GM06990 (cell line): Measurements from ENCODE around the gene ALK.

Experiments used
- DNase-seq: peaks from one replicate; pipeline ENCODE4 v3.0.0-alpha.2; 2011; ENCODE audit not compliant: insufficient read length; ENCODE audit errors: extremely low read depth
- H3K27me3 ChIP-seq: replicated peaks from 2 replicates; pipeline ENCODE4 v1.6.0; 2011; ENCODE audit warnings: low read length; ENCODE audit not compliant: control insufficient read depth, insufficient read depth
- H3K36me3 ChIP-seq: 2 replicates; pipeline ENCODE4 v1.5.1; 2011; ENCODE audit warnings: low read length; ENCODE audit not compliant: control insufficient read depth, insufficient read depth
- H3K4me3 ChIP-seq: replicated peaks from 2 replicates; pipeline ENCODE4 v1.5.1; 2011; ENCODE audit warnings: low read depth, mild to moderate bottlenecking, control low read depth, low read length
- CTCF ChIP-seq: IDR thresholded peaks from 2 replicates; pipeline ENCODE4 v1.5.1; 2011; ENCODE audit warnings: low read length, control low read depth, mild to moderate bottlenecking, inconsistent platforms; ENCODE audit not compliant: insufficient read depth, poor library complexity, severe bottlenecking

ALK gene

GRCh38 chr2:29166242-29167039 lies 754.9 kb downstream of the ALK start:
- no peak for DNase-seq
- no peak for TF ChIP-seq CTCF
- H3K36me3 ChIP-seq, result no peaks in the 10 kb centered on the region; the same call in 1 of the 2 replicates
- H3K27me3 ChIP-seq, result no peaks in the 10 kb centered on the region
- H3K4me3 ChIP-seq, result no peak overlapping the region

GRCh38 chr2:29165362-29166241 lies 755.8 kb downstream of the ALK start:
- no peak for TF ChIP-seq CTCF
- no peaks in the 10 kb centered on the region; the same call in 1 of the 2 replicates for H3K36me3 ChIP-seq
- no peak for DNase-seq

GRCh38 chr2:29164091-29164846 lies 757.1 kb downstream of the ALK start:
- no peaks in the 10 kb centered on the region; the same call in 1 of the 2 replicates for H3K36me3 ChIP-seq
- no peaks in the 10 kb centered on the region for H3K27me3 ChIP-seq
- no peak for DNase-seq
- no peak for TF ChIP-seq CTCF
- H3K4me3 ChIP-seq, result no peak overlapping the region

More at GRCh38 chr2:29165362-29166241, 755.8 kb downstream of the ALK start:
- Histone ChIP-seq H3K4me3 (no peak overlapping the region), H3K27me3 (no peaks in the 10 kb centered on the region)

GRCh38 chr2:29162204-29162928 lies 759.0 kb downstream of the ALK start:
- no peak for TF ChIP-seq CTCF
- DNase-seq, result no peak
- H3K36me3 ChIP-seq, result no peaks in the 10 kb centered on the region; the same call in 1 of the 2 replicates
- no peak overlapping the region for H3K4me3 ChIP-seq
- H3K27me3 ChIP-seq, result no peaks in the 10 kb centered on the region

GRCh38 chr2:29160184-29160583 lies 761.2 kb downstream of the ALK start:
- DNase-seq, result no peak
- peaks cover 1% of the 10 kb centered on the region for H3K36me3 ChIP-seq

More at GRCh38 chr2:29160184-29160583, 761.2 kb downstream of the ALK start:
- TF ChIP-seq CTCF, result no peak
- Histone ChIP-seq H3K27me3 (no peaks in the 10 kb centered on the region), H3K4me3 (no peak overlapping the region)
